K562 (cell line): Measurements from ENCODE around the gene IFIT5. TPM values are rescaled to one million over a fixed set of nuclear protein-coding genes. Genes with fewer than 3 reads are reported as not detected.

Experiments used
- DIDO1 ChIP-seq: fragments of 450-650 bp; IDR thresholded peaks from 2 replicates; pipeline ENCODE4 v1.6.1; 2016; ENCODE audit warnings: low read depth, missing biosample characterization, missing genetic modification characterization
- FOS ChIP-seq: IDR thresholded peaks from 3 replicates; pipeline ENCODE4 v1.6.1; 2011; ENCODE audit not compliant: insufficient read length; ENCODE audit errors: extremely low read depth
- HDAC2 ChIP-seq: fragments of 450-650 bp; IDR thresholded peaks from 2 replicates; pipeline ENCODE4 v1.6.1; 2016; ENCODE audit warnings: mild to moderate bottlenecking
- KLF13 ChIP-seq: fragments of 450-650 bp; IDR thresholded peaks from 2 replicates; pipeline ENCODE4 v1.6.1; 2016; ENCODE audit warnings: missing genetic modification characterization, low read depth, mild to moderate bottlenecking, missing compliant biosample characterization, moderate library complexity, borderline replicate concordance
- MCM5 ChIP-seq: fragments of 450-650 bp; IDR thresholded peaks from 2 replicates; pipeline ENCODE4 v1.6.1; 2016; ENCODE audit warnings: low read depth
- MTA2 ChIP-seq: fragments of 450-650 bp; IDR thresholded peaks from 2 replicates; pipeline ENCODE4 v1.6.1; 2016; ENCODE audit warnings: low read depth
- PCBP2 ChIP-seq: fragments of 200-400 bp; formaldehyde crosslinking; IDR thresholded peaks from 2 replicates; pipeline ENCODE4 v1.6.1; 2018; ENCODE audit warnings: low read length, low read depth, mild to moderate bottlenecking, moderate library complexity; ENCODE audit not compliant: poor library complexity, severe bottlenecking
- POLR2B ChIP-seq: fragments of 450-650 bp; IDR thresholded peaks from 2 replicates; pipeline ENCODE4 v1.6.1; 2018; ENCODE audit warnings: low read depth; ENCODE audit not compliant: partially characterized antibody
- RHOXF2B ChIP-seq: fragments of 250-450 bp; sonication (Bioruptor Pico); conservative IDR thresholded peaks from 2 replicates; pipeline ENCODE4 v1.5.1; 2021
- SIN3B ChIP-seq: fragments of 450-650 bp; IDR thresholded peaks from 2 replicates; pipeline ENCODE4 v1.6.1; 2017; ENCODE audit warnings: low read depth, mild to moderate bottlenecking, moderate library complexity
- STAG1 ChIP-seq: sonication (generic); formaldehyde crosslinking; IDR thresholded peaks from 2 replicates; pipeline ENCODE4 v1.5.0; 2020; ENCODE audit warnings: missing genetic modification reagents, borderline replicate concordance
- U2AF2 ChIP-seq: fragments of 200-400 bp; formaldehyde crosslinking; optimal IDR thresholded peaks from 2 replicates; pipeline ENCODE3; 2017; ENCODE audit warnings: low read depth, mild to moderate bottlenecking, low read length
- ZFP1 ChIP-seq: fragments of 450-650 bp; formaldehyde crosslinking; IDR thresholded peaks from 2 replicates; pipeline ENCODE4 v1.4.0; 2020; ENCODE audit warnings: mild to moderate bottlenecking, mixed read lengths
- ZNF561 ChIP-seq: fragments of 450-650 bp; formaldehyde crosslinking; conservative IDR thresholded peaks from 2 replicates; pipeline ENCODE4 v1.4.0; 2020; ENCODE audit warnings: mild to moderate bottlenecking, moderate library complexity
- ZNF766 ChIP-seq: fragments of 200-800 bp; sonication (Bioruptor generic); conservative IDR thresholded peaks from 2 replicates; pipeline ENCODE4 v1.6.1; 2016; ENCODE audit warnings: missing genetic modification characterization, missing compliant biosample characterization
- polyA plus RNA-seq, 8 experiments: library from polyadenylated mRNA; depleted of rRNA in 4 of 8; stranded (reverse) in 5 of 8; unstranded in 3 of 8; fragments of >200 nt; fragmentation: Nextera tagmentation in 2 of 8; fragmentation: Illumina TruSeq in 1 of 8; extraction: Ambion mirVana in 2 of 8; extraction: Trizol in 1 of 8; gene quantifications; 2 replicates each; pipeline versions ENCODE4 v1.2.1 to v1.2.3, GENCODE V29; 2011 to 2014; ENCODE audit warnings: inconsistent platforms in 1 of 8, missing spikeins in 1 of 8
- total RNA-seq, 7 experiments: library from RNA; depleted of rRNA in 6 of 7; stranded (reverse); fragments of >200 nt in 6 of 7; fragmentation: Illumina TruSeq in 2 of 7; extraction: Trizol in 2 of 7; gene quantifications; 2 replicates each; pipeline versions ENCODE4 v1.2.1 to v1.2.3, GENCODE V29; 2011 to 2021; ENCODE audit warnings: low replicate concordance in 1 of 7
- TF ChIP-seq, protein P1 (sequence below): fragments of 450-650 bp; formaldehyde crosslinking; IDR thresholded peaks from 2 replicates; pipeline ENCODE4 v1.4.0; 2020; ENCODE audit warnings: mild to moderate bottlenecking
- TF ChIP-seq, protein P2 (sequence below), 2 experiments: fragments of 450-650 bp in 1 of 2; sonication (generic) in 1 of 2; formaldehyde crosslinking; conservative IDR thresholded peaks; 2 replicates each; pipeline versions ENCODE4 v1.4.0 to v1.8.1; 2020 to 2022; ENCODE audit warnings: mild to moderate bottlenecking in 1 of 2, missing genetic modification reagents in 1 of 2
- TF ChIP-seq, protein P3 (sequence below): fragments of 250-450 bp; sonication (Bioruptor Pico); IDR thresholded peaks from 2 replicates; pipeline ENCODE4 v1.5.0; 2021; ENCODE audit warnings: mild to moderate bottlenecking, moderate library complexity
- TF ChIP-seq, protein P4 (sequence below), 2 experiments: fragments of 450-650 bp; IDR thresholded peaks; 2 replicates each; pipeline ENCODE4 v1.6.1; 2016

The IFIT5 gene
- total and polyA plus RNA-seq, 9 of the 15 experiments (the other 6 are each of a cell fraction or from before 2014, with no cell fraction given) = 0.04 to 0.11 (median 0.06) TPM; not detected in 5

DNA sequence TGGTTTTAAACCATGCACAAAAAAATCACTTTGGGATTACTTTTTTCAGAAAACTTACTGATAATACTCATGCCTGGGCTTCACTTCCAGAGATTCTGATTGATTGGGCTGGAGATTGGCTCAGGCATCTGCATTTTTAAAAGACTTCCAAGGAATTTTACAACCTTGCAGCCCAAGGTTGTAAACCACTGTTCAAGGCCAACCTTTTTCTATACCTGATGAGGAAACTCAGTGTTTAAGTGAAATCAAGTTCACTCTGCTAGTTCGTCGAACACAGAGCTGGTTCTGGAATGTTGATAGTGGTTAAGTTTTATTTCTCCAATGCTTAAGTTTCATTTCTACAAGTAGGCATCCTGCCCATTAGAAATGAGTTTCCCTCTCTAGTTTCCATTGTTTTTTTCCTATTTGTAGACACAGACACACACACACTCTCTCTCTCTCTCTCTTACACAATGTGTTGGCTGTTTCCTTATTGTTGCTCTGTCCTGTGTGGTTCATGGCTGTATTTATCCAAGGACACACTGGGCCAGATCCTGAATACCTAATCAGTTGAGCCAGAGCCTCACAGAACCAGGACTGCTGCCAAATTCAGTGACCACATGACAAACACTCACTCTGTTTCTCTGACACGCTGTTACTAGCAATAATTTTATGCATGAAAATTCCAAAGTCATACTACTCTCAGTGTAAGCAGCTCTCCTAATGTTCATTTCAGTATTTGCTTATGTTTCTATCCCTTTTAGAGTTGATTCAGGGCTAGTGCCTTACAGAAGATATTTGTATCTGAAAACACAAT is 40.3 kb upstream of the IFIT5 start (continued):
- TF ChIP-seq RHOXF2B (CRISPR knock-in tag) (no peak), FOS (no peak), MTA2 (peak; percentile 48; the same call in 1 of the 2 replicates), ZFP1 (CRISPR knock-in tag) (no peak), MCM5 (no peak), U2AF2 (no peak), STAG1 (CRISPR knock-in tag) (no peak), KLF13 (tag) (no peak), ZNF766 (no peak), POLR2B (no peak), HDAC2 (no peak), SIN3B (no peak), PCBP2 (no peak), DIDO1 (tag) (no peak), ZNF561 (CRISPR knock-in tag) (no peak)
- TF ChIP-seq, protein P1, sequence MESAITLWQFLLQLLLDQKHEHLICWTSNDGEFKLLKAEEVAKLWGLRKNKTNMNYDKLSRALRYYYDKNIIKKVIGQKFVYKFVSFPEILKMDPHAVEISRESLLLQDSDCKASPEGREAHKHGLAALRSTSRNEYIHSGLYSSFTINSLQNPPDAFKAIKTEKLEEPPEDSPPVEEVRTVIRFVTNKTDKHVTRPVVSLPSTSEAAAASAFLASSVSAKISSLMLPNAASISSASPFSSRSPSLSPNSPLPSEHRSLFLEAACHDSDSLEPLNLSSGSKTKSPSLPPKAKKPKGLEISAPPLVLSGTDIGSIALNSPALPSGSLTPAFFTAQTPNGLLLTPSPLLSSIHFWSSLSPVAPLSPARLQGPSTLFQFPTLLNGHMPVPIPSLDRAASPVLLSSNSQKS = no peak
- TF ChIP-seq, protein P2, sequence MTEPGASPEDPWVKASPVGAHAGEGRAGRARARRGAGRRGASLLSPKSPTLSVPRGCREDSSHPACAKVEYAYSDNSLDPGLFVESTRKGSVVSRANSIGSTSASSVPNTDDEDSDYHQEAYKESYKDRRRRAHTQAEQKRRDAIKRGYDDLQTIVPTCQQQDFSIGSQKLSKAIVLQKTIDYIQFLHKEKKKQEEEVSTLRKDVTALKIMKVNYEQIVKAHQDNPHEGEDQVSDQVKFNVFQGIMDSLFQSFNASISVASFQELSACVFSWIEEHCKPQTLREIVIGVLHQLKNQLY (CRISPR knock-in tag; conservative IDR thresholded peaks at IDR 0.05) = no peak
- TF ChIP-seq, protein P3, sequence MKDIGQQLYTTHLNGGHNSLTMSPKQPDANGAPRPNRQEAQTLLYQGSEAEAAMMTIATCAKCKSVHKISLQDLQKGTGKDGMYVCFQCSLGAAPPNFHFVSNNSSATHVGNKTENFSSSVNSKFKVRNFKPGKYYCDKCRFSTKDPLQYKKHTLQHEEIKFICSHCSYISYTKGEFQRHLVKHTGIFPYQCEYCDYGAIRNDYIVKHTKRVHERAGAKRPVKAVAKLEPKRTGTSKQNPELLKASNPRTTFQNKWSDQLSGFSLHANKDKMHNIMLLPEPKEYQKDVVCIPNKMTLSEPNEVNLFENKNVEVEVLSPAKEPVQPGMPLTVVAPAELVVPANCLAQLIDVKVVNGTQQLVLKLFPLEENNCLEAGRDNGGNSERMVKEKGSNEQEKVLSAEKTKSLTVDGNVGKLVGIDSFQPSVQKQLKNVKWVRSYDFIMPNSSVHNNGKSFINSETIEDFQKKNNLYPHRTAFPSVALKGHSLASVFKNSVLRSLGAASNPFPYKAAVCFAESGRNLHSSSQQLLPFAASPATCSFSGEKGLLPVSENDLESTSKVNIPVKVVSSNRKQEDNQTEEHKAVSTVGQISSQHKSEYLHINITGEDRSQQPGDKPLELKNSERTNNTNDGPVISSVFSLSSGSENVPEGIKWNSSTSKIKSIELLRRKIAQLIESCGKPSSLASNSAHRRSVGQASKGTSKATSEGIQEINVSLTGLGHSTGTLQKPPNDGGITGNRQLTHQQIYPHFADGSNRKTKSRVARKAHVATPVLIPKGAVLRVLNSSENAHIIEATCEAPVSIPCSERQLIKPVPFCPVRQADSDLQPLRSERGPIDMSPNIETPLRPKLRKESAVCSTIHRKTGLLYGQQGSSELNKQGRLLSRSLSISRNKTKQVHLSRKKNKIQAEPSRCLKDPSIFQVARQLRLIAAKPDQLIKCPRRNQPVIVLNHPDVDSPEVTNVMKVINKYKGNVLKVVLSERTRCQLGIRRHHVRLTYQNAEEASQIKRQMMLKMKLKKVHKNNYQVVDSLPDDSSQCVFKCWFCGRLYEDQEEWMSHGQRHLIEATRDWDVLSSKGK (CRISPR knock-in tag) = no peak
- TF ChIP-seq, protein P4, sequence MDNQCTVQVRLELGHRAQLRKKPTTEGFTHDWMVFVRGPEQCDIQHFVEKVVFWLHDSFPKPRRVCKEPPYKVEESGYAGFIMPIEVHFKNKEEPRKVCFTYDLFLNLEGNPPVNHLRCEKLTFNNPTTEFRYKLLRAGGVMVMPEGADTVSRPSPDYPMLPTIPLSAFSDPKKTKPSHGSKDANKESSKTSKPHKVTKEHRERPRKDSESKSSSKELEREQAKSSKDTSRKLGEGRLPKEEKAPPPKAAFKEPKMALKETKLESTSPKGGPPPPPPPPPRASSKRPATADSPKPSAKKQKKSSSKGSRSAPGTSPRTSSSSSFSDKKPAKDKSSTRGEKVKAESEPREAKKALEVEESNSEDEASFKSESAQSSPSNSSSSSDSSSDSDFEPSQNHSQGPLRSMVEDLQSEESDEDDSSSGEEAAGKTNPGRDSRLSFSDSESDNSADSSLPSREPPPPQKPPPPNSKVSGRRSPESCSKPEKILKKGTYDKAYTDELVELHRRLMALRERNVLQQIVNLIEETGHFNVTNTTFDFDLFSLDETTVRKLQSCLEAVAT (IDR thresholded peaks at IDR 0.05) = 0 out of 4 replicates have a peak, but pooled peaks of 1 of the 2 experiments have one; percentile 32
